ENCODE results near the gene KANSL1.

DNA sequence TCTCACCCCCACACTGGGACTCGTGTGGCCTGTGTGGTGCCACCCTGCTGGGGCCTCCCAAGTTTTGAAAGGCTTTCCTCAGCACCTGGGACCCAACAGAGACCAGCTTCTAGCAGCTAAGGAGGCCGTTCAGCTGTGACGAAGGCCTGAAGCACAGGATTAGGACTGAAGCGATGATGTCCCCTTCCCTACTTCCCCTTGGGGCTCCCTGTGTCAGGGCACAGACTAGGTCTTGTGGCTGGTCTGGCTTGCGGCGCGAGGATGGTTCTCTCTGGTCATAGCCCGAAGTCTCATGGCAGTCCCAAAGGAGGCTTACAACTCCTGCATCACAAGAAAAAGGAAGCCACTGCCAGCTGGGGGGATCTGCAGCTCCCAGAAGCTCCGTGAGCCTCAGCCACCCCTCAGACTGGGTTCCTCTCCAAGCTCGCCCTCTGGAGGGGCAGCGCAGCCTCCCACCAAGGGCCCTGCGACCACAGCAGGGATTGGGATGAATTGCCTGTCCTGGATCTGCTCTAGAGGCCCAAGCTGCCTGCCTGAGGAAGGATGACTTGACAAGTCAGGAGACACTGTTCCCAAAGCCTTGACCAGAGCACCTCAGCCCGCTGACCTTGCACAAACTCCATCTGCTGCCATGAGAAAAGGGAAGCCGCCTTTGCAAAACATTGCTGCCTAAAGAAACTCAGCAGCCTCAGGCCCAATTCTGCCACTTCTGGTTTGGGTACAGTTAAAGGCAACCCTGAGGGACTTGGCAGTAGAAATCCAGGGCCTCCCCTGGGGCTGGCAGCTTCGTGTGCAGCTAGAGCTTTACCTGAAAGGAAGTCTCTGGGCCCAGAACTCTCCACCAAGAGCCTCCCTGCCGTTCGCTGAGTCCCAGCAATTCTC, 166.8 kb downstream of the KANSL1 start:
- TF ChIP-seq EZH2 (IDR thresholded peaks at IDR 0.05; ENCODE audit: low read depth) = no peak
- TF ChIP-seq, protein P1, sequence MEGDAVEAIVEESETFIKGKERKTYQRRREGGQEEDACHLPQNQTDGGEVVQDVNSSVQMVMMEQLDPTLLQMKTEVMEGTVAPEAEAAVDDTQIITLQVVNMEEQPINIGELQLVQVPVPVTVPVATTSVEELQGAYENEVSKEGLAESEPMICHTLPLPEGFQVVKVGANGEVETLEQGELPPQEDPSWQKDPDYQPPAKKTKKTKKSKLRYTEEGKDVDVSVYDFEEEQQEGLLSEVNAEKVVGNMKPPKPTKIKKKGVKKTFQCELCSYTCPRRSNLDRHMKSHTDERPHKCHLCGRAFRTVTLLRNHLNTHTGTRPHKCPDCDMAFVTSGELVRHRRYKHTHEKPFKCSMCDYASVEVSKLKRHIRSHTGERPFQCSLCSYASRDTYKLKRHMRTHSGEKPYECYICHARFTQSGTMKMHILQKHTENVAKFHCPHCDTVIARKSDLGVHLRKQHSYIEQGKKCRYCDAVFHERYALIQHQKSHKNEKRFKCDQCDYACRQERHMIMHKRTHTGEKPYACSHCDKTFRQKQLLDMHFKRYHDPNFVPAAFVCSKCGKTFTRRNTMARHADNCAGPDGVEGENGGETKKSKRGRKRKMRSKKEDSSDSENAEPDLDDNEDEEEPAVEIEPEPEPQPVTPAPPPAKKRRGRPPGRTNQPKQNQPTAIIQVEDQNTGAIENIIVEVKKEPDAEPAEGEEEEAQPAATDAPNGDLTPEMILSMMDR (conservative IDR thresholded peaks at IDR 0.05) = no peak

Data from PC-9 (cell line).